ENCODE results near the gene ARHGEF17. TPM values are rescaled to one million over a fixed set of nuclear protein-coding genes. Genes with fewer than 3 reads are reported as not detected.

Gene ARHGEF17
- polyA plus RNA-seq, 1 donor (not counting 4 experiments of a cell fraction or from before 2014, with no cell fraction given) = 5.1 TPM

- TF ChIP-seq CTCF (optimal IDR thresholded peaks at IDR 0.05 in 1 of 3, IDR thresholded peaks at IDR 0.05 in 1 of 3, conservative IDR thresholded peaks at IDR 0.05 in 1 of 3; ENCODE audit: extremely low read depth in 1 of 3, insufficient read depth in 2 of 3, low read length in 3 of 3) = no peak
- TF ChIP-seq EZH2 (IDR thresholded peaks at IDR 0.05; ENCODE audit: low read length) = no peak
- H3K4me2 ChIP-seq (ENCODE audit: control insufficient read depth, extremely low read depth, insufficient read depth, low read depth, low read length) = no peak overlapping the region
- no peaks in the 10 kb centered on the region for H3K9me3 ChIP-seq (ENCODE audit: control insufficient read depth, low read depth, low read length)
- no peaks in the 10 kb centered on the region for H3K27me3 ChIP-seq (ENCODE audit: control insufficient read depth, extremely low read depth, insufficient read depth, low read length)
- H3K27ac ChIP-seq (ENCODE audit: control insufficient read depth, insufficient read depth, low read length) = no peak overlapping the region
- dilution Hi-C loops (cut with MboI; ENCODE audit: extremely low pct_ligation_motif_present, low sequenced_read_pairs) = no loop called here
- no peak overlapping the region for H2AFZ ChIP-seq (ENCODE audit: control insufficient read depth, low read length)
- no peak overlapping the region for H3K4me3 ChIP-seq (ENCODE audit: control insufficient read depth in 2 of 3, extremely low read depth in 1 of 3, insufficient read depth in 2 of 3, low read depth in 1 of 3, low read length in 3 of 3)
- no peaks in the 10 kb centered on the region for H3K9me1 ChIP-seq (ENCODE audit: control insufficient read depth, extremely low read depth, insufficient read depth, low read length)
- no peaks in the 10 kb centered on the region for H3K4me1 ChIP-seq (ENCODE audit: control insufficient read depth, extremely low read depth, insufficient read depth, low read length)
- no peaks in the 10 kb centered on the region for H3K79me2 ChIP-seq (ENCODE audit: control insufficient read depth, insufficient read depth, low read length)
- H3K9ac ChIP-seq (ENCODE audit: control insufficient read depth, extremely low read depth, insufficient read depth, low read length) = no peak overlapping the region
- H3K36me3 ChIP-seq (ENCODE audit: control insufficient read depth in 2 of 2, extremely low read depth in 1 of 2, insufficient read depth in 2 of 2, low read length in 2 of 2) = peaks cover 0 to 7% of the 10 kb centered on the region in 2 experiments
- H4K20me1 ChIP-seq (ENCODE audit: control insufficient read depth, extremely low read depth, insufficient read depth, low read length) = no peaks in the 10 kb centered on the region
- no peak for DNase-seq (ENCODE audit: low read depth, low spot score)
- no peak for FAIRE-seq
These were observed 51.3 kb downstream of the ARHGEF17 start for GRCh38 chr11:73359341-73359740.

- no peak for DNase-seq (ENCODE audit: low read depth, low spot score)
- Histone ChIP-seq H3K4me3 (ENCODE audit: control insufficient read depth in 2 of 3, extremely low read depth in 1 of 3, insufficient read depth in 2 of 3, low read depth in 1 of 3, low read length in 3 of 3) (no peak overlapping the region), H3K27ac (ENCODE audit: control insufficient read depth, insufficient read depth, low read length) (no peak overlapping the region), H3K9me1 (ENCODE audit: control insufficient read depth, extremely low read depth, insufficient read depth, low read length) (no peaks in the 10 kb centered on the region), H3K4me2 (ENCODE audit: control insufficient read depth, extremely low read depth, insufficient read depth, low read depth, low read length) (no peak overlapping the region), H3K9ac (ENCODE audit: control insufficient read depth, extremely low read depth, insufficient read depth, low read length) (no peak overlapping the region), H2AFZ (ENCODE audit: control insufficient read depth, low read length) (no peak overlapping the region), H3K79me2 (ENCODE audit: control insufficient read depth, insufficient read depth, low read length) (no peaks in the 10 kb centered on the region), H3K4me1 (ENCODE audit: control insufficient read depth, extremely low read depth, insufficient read depth, low read length) (no peaks in the 10 kb centered on the region), H4K20me1 (ENCODE audit: control insufficient read depth, extremely low read depth, insufficient read depth, low read length) (no peaks in the 10 kb centered on the region), H3K9me3 (ENCODE audit: control insufficient read depth, low read depth, low read length) (no peaks in the 10 kb centered on the region), H3K36me3 (ENCODE audit: control insufficient read depth in 2 of 2, extremely low read depth in 1 of 2, insufficient read depth in 2 of 2, low read length in 2 of 2) (peaks cover 0 to 7% of the 10 kb centered on the region in 2 experiments), H3K27me3 (ENCODE audit: control insufficient read depth, extremely low read depth, insufficient read depth, low read length) (no peaks in the 10 kb centered on the region)
- no peak for TF ChIP-seq EZH2 (IDR thresholded peaks at IDR 0.05; ENCODE audit: low read length)
- TF ChIP-seq CTCF (optimal IDR thresholded peaks at IDR 0.05 in 1 of 3, IDR thresholded peaks at IDR 0.05 in 1 of 3, conservative IDR thresholded peaks at IDR 0.05 in 1 of 3; ENCODE audit: extremely low read depth in 1 of 3, insufficient read depth in 2 of 3, low read length in 3 of 3) = peak; percentile 17 to 57 (median 44)
- dilution Hi-C loops (cut with MboI; ENCODE audit: extremely low pct_ligation_motif_present, low sequenced_read_pairs) = no loop called here
- no peak for FAIRE-seq
These were observed 52.1 kb downstream of the ARHGEF17 start for GRCh38 chr11:73359930-73360742.

Measured in keratinocyte (primary cell).